Activated T-helper 1 cell treated with Interleukin-2 at 50 U/mL for 16 hours (primary cell): ENCODE data around the gene PTMA.

ENCODE experiments used
- DNase-seq: peaks from one replicate; pipeline ENCODE4 v3.0.0-alpha.2; 2020; ENCODE audit warnings: low read depth

PTMA gene

GRCh38 chr2:231676243-231676642 is 32.1 kb upstream of the PTMA start:
- DNase-seq: no peak

- peak; percentile 67 for DNase-seq
Measured at GRCh38 chr2:231677632-231678104, 30.7 kb upstream of the PTMA start.

GRCh38 chr2:231679908-231680284 is 28.4 kb upstream of the PTMA start:
- DNase-seq: no peak

- DNase-seq: no peak
Measured at GRCh38 chr2:231680285-231680991, 27.9 kb upstream of the PTMA start.

GRCh38 chr2:231680992-231681852 is 27.1 kb upstream of the PTMA start:
- no peak for DNase-seq

- DNase-seq: no peak
Measured at GRCh38 chr2:231682603-231683291, 25.6 kb upstream of the PTMA start.

- no peak for DNase-seq
Measured at GRCh38 chr2:231683292-231684235, 24.8 kb upstream of the PTMA start.

- DNase-seq: no peak
Measured at GRCh38 chr2:231684314-231685223, 23.8 kb upstream of the PTMA start.

GRCh38 chr2:231685349-231686191 is 22.8 kb upstream of the PTMA start:
- no peak for DNase-seq

- DNase-seq: no peak
Measured at GRCh38 chr2:231686192-231687100, 21.9 kb upstream of the PTMA start.

- peak; percentile 47 for DNase-seq
Measured at GRCh38 chr2:231687133-231687852, 21.0 kb upstream of the PTMA start.

- no peak for DNase-seq
Measured at GRCh38 chr2:231687961-231688360, 20.4 kb upstream of the PTMA start.

- DNase-seq: no peak
Measured at GRCh38 chr2:231688719-231689118, 19.6 kb upstream of the PTMA start.

GRCh38 chr2:231689124-231689893 is 19.0 kb upstream of the PTMA start:
- no peak for DNase-seq

GRCh38 chr2:231691251-231691772 is 17.0 kb upstream of the PTMA start:
- DNase-seq: no peak

- DNase-seq: no peak
Measured at GRCh38 chr2:231692847-231693246, 15.5 kb upstream of the PTMA start.

GRCh38 chr2:231693956-231694355 is 14.4 kb upstream of the PTMA start:
- no peak for DNase-seq
